Mesothelial cell of epicardium (in vitro differentiated cells): Measurements from ENCODE around the gene DUSP8. TPM values are rescaled to one million over a fixed set of nuclear protein-coding genes. Genes with fewer than 3 reads are reported as not detected.

ENCODE experiments used
- DNase-seq, 2 experiments: peaks; one replicate each; pipeline ENCODE4 v3.0.0; 2021; ENCODE audit warnings: low spot score in 2 of 2; ENCODE audit not compliant: unreplicated experiment in 2 of 2
- H3K27ac Mint-ChIP-seq: 2 replicates; pipeline ENCODE4 v1.8.0; 2021; ENCODE audit warnings: mixed read lengths
- H3K27me3 Mint-ChIP-seq: 2 replicates; pipeline ENCODE4 v1.8.0; 2021; ENCODE audit warnings: low read depth, mixed read lengths
- H3K36me3 Mint-ChIP-seq: 2 replicates; pipeline ENCODE4 v1.8.0; 2021; ENCODE audit warnings: mixed read lengths
- H3K4me1 Mint-ChIP-seq: 2 replicates; pipeline ENCODE4 v1.8.0; 2021; ENCODE audit warnings: mixed read lengths
- H3K4me3 Mint-ChIP-seq: 2 replicates; pipeline ENCODE4 v1.8.0; 2021; ENCODE audit warnings: mild to moderate bottlenecking, moderate library complexity, mixed read lengths
- H3K9me3 Mint-ChIP-seq: 2 replicates; pipeline ENCODE4 v1.8.0; 2021; ENCODE audit warnings: mixed read lengths
- total RNA-seq: library from RNA; stranded (reverse); gene quantifications from 3 replicates; pipeline ENCODE4 v1.2.1, GENCODE V29; 2021
- TF ChIP-seq, protein P1 (sequence below): fragments of 200-600 bp; sonication (generic); IDR thresholded peaks from one replicate; pipeline ENCODE4 v1.5.0; 2021; ENCODE audit warnings: antibody characterized with exemption; ENCODE audit not compliant: unreplicated experiment

The DUSP8 gene
- total RNA-seq, 1 donor from 2014 or later: 9.1 TPM

DNA sequence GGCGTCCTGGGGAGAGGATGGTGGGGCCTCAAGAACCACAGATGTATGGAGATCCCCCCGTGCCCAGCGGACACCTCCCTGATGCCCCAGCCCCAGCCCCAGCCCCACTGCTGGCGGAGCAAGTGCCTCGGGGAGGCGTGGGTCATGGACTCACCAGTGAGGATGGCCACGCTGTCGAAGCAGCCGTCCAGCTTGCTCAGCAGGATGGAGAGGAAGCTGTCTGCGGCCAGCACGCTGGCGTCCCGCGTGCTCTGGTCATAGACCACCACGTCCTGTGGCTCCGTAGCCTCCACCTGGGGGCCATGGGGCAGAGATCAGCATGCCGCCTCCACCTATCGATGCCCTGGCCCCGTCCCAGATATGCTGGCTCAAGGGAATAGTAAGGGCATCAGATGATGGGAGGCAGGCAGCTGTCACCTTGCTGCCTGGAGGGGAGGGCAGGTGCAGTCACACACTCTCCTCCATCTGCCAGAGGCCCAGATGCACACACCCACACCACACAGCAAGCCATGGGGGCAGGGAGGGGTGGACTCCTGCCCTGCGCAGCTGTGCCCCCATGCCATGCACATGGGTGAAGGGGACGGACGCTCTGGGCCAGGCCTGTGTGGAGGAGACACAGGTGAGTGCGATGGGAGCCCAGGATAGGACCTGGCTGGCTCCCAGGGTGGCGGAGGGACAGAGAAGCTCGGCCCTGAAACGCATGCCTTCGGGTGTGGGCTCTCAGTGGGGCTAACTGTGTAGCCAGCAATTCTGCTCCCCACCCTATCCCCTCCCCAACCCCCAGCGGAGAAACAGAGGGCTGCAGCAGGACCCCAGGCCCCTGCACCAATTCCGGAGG lies 8.2 kb downstream of the DUSP8 start:
- no peak overlapping the region for H3K4me3 Mint-ChIP-seq
- no peaks in the 10 kb centered on the region for H3K36me3 Mint-ChIP-seq
- no peak overlapping the region for H3K27ac Mint-ChIP-seq
- TF ChIP-seq, protein P1, sequence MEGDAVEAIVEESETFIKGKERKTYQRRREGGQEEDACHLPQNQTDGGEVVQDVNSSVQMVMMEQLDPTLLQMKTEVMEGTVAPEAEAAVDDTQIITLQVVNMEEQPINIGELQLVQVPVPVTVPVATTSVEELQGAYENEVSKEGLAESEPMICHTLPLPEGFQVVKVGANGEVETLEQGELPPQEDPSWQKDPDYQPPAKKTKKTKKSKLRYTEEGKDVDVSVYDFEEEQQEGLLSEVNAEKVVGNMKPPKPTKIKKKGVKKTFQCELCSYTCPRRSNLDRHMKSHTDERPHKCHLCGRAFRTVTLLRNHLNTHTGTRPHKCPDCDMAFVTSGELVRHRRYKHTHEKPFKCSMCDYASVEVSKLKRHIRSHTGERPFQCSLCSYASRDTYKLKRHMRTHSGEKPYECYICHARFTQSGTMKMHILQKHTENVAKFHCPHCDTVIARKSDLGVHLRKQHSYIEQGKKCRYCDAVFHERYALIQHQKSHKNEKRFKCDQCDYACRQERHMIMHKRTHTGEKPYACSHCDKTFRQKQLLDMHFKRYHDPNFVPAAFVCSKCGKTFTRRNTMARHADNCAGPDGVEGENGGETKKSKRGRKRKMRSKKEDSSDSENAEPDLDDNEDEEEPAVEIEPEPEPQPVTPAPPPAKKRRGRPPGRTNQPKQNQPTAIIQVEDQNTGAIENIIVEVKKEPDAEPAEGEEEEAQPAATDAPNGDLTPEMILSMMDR: no peak
- H3K9me3 Mint-ChIP-seq: no peaks in the 10 kb centered on the region
- H3K4me1 Mint-ChIP-seq: peaks cover under 1% of the 10 kb centered on the region
- no peaks in the 10 kb centered on the region for H3K27me3 Mint-ChIP-seq
- no peak for DNase-seq

DNA sequence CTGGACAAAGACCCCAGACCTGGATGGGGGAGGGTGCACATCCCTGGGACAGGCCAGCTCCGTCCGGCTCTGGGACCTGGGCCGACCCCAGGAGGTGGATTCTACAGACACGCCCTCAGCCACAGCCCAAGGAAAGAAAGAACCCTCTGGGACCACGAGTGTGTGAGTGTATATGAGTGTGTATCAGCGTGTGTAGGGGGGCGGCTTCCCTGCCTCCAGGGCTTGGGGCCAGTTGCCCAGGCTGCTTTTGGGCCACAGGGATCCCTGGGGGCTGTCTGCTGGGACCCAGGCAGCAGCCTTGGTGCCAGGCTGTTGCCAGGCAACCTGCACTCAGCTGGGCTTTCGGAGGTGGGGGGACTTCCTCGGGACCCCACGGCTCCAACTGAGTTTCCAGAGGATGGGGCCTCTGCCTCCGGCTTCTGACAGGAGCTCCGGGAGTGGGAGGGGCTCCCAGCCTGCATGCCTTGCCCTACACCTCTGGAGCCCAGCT lies 8.9 kb downstream of the DUSP8 start:
- Mint-ChIP-seq H3K4me1 (peaks cover 5% of the 10 kb centered on the region), H3K4me3 (no peak overlapping the region), H3K27me3 (no peaks in the 10 kb centered on the region), H3K9me3 (no peaks in the 10 kb centered on the region), H3K36me3 (no peaks in the 10 kb centered on the region), H3K27ac (no peak overlapping the region)
- TF ChIP-seq, protein P1: no peak
- DNase-seq: no peak

DNA sequence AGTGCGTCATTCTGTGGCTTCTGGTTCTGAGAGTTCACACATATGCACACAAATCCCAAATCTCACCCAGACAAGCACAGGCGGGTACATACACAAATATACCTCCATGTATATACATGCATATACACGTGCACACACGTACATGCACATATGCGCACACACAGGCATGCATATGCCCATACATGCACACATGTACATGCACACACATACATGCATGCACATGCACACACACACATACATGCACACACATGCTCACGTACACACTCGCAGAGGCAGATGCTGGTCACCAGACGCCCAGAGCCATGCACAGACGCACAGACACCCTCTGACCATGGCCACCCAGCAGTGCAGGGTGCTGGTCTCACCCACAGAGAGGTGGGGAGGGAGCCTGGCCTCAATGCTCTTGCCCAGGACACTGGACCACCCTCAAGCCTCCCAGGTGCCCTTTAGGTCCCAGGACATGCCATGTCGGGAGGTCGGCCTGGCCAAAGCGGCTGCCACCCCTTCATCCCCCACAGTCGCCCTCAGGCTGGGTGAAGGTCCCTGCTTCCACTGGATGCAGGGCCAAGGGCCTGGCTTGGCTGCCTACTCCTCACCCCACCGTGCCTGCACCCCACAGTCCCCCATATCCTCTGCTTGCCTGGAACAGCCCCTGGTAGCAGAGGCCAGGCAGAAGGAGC lies 9.5 kb downstream of the DUSP8 start:
- Mint-ChIP-seq H3K4me3 (no peak overlapping the region), H3K27ac (no peak overlapping the region), H3K9me3 (no peaks in the 10 kb centered on the region), H3K4me1 (peaks cover 7% of the 10 kb centered on the region), H3K36me3 (no peaks in the 10 kb centered on the region), H3K27me3 (no peaks in the 10 kb centered on the region)
- TF ChIP-seq, protein P1: no peak
- DNase-seq: no peak

DNA sequence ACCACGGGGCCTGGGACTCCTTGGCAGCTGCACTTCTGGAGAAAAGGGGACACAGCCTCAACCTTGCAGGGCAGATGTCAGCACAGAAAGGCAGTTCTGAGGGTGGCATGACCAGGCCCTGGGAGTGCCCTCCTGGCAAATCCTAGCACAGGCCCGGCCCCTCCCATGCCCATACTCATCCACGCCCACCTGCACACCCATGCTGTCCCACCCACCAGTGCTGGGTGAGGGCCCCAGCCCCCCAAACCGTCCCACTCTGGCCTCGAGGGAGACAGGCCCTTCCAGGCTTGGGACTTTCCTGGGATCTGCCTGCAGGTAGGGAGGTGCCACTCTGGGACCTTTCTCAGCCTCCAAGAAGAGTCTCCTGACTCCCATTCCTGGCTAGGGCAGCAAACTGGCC lies 10.1 kb downstream of the DUSP8 start:
- Mint-ChIP-seq H3K4me1 (peaks cover 7% of the 10 kb centered on the region), H3K27me3 (no peaks in the 10 kb centered on the region), H3K4me3 (no peak overlapping the region), H3K36me3 (no peaks in the 10 kb centered on the region), H3K27ac (no peak overlapping the region), H3K9me3 (no peaks in the 10 kb centered on the region)
- DNase-seq: no peak
- TF ChIP-seq, protein P1: no peak

DNA sequence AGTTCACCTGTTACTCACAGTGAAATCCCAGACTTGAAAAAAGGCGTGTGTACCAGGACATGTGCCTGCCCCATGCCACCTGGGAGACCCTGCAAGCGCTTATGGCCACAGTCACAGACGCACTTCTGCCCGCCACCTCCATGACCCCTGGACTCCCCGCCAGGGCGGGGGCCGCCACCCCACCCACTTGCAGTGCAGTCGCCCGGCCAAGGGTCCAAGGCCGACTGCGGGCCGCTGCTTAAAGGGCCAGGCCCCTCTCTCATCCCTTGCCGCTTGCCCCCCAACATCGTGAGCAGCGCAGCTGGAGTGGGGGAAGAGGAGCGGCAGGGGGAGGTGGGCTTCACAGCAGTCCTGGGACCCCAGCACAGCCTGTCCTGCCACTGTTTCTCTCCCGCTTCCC lies 10.8 kb downstream of the DUSP8 start:
- Mint-ChIP-seq H3K27ac (no peak overlapping the region), H3K9me3 (no peaks in the 10 kb centered on the region), H3K4me3 (no peak overlapping the region), H3K36me3 (no peaks in the 10 kb centered on the region), H3K4me1 (peaks cover 7% of the 10 kb centered on the region), H3K27me3 (no peaks in the 10 kb centered on the region)
- TF ChIP-seq, protein P1: no peak
- no peak for DNase-seq
